ENCODE data around the gene STON2.

Gene STON2

DNA sequence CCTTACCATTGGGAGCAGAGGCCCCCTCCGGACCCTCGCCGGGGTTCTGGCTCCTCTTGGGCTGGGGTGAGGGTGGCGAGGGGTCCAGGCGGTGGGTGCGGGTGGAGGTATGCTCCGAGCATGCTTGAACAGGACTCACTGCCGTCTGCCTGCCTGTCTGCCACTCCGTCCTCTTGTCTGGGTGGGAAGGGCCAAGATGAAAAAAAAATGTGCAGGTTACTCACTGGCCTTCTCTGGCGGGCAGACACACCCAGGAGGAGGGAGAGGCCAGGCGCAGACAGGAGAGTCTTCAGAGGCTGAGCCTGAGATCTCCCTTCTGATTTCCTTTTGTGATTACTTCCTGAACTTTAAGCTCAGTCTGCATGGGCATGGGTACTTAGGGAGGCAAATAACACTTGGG, 76.1 kb downstream of the STON2 start:
- no peak for DNase-seq (ENCODE audit: low read depth)
- TF ChIP-seq, protein P1, sequence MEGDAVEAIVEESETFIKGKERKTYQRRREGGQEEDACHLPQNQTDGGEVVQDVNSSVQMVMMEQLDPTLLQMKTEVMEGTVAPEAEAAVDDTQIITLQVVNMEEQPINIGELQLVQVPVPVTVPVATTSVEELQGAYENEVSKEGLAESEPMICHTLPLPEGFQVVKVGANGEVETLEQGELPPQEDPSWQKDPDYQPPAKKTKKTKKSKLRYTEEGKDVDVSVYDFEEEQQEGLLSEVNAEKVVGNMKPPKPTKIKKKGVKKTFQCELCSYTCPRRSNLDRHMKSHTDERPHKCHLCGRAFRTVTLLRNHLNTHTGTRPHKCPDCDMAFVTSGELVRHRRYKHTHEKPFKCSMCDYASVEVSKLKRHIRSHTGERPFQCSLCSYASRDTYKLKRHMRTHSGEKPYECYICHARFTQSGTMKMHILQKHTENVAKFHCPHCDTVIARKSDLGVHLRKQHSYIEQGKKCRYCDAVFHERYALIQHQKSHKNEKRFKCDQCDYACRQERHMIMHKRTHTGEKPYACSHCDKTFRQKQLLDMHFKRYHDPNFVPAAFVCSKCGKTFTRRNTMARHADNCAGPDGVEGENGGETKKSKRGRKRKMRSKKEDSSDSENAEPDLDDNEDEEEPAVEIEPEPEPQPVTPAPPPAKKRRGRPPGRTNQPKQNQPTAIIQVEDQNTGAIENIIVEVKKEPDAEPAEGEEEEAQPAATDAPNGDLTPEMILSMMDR (IDR thresholded peaks at IDR 0.05; ENCODE audit: control insufficient read depth, insufficient read depth, low read depth, low read length, missing control alignments), result no peak
- no peak overlapping the region for H3K4me3 ChIP-seq (ENCODE audit: control insufficient read depth, low read depth, low read length)

DNA sequence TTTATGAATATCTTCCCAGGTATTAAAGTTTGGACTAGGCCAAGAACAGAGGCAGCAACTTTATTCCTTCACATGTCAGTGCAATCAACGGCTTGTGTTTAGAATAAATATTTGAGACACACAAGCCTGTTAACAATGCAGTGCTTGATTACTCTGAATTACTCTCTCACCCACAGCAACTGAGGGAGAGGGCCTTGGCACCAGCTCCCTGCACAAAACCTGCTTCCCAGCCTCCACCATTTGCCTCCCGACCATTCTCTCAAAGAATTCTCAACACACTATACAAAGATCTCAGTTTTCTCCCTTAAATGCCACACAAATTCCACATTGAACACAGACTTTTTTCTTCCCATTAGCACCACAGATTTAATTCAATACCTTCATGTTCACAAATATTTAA, 77.0 kb downstream of the STON2 start:
- TF ChIP-seq, protein P1 (IDR thresholded peaks at IDR 0.05; ENCODE audit: control insufficient read depth, insufficient read depth, low read depth, low read length, missing control alignments), result no peak
- no peak for DNase-seq (ENCODE audit: low read depth)
- H3K4me3 ChIP-seq (ENCODE audit: control insufficient read depth, low read depth, low read length), result no peak overlapping the region

DNA sequence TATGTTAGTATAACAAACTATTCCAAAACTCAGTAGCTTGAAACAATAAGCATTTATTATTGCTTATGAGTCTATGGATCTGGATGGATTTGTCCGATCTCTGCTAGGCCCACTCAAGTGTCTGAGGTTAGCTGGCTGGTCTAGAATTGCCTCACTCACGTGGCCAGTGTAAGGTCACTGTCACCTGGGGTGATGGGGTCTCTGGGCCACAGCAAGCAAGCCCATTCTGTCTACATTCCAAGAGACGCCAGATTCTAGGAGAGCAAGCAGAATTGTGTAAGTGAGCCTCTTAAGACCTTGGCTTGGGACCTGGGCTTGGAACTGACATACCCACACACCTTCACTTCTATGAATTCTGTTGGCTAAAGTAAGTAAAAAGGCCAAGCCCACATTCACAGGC, 80.2 kb downstream of the STON2 start:
- no peak for DNase-seq (ENCODE audit: low read depth)
- no peak overlapping the region for H3K4me3 ChIP-seq (ENCODE audit: control insufficient read depth, low read depth, low read length)
- TF ChIP-seq, protein P1 (IDR thresholded peaks at IDR 0.05; ENCODE audit: control insufficient read depth, insufficient read depth, low read depth, low read length, missing control alignments), result no peak

DNA sequence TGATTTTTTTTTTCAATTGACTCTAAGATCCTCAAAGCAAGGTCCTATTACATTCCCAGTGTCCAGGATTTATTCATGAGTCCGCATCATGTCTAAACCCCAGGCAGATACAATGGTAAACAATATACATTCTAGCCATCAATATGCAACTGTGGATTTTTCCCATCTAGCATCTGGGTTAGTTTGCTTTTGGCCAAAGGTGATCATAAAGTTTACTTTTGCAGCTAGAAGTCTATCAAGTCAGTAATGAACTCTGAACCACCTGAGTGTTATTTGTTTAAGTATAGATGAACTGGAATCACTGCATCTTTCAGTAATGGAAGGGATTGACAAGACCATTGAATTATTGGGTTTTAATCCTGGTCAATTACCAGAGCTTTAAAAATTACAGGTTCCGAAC, 80.8 kb downstream of the STON2 start:
- TF ChIP-seq, protein P1 (IDR thresholded peaks at IDR 0.05; ENCODE audit: control insufficient read depth, insufficient read depth, low read depth, low read length, missing control alignments), result no peak
- no peak overlapping the region for H3K4me3 ChIP-seq (ENCODE audit: control insufficient read depth, low read depth, low read length)
- DNase-seq (ENCODE audit: low read depth), result no peak

DNA sequence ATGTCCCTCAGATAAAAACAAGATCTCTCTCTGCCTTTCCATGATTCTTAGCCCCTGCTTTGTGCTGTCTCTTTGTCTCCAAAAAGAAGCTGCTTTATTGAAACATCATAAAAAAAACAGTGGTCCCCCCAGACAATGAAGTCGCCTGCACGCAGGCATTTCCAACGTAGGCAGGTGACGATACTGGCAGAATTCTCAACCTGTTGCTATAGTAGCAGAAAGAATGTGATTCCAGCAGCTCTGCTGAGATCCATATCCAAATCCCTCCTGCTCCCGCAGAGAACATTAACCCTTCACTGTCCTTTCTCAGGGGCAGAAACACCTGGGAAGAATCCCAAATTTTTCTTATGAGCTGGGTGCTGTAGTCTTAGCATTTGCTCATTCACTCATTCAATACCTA, 84.8 kb downstream of the STON2 start:
- H3K4me3 ChIP-seq (ENCODE audit: control insufficient read depth, low read depth, low read length), result no peak overlapping the region
- no peak for DNase-seq (ENCODE audit: low read depth)
- TF ChIP-seq, protein P1 (IDR thresholded peaks at IDR 0.05; ENCODE audit: control insufficient read depth, insufficient read depth, low read depth, low read length, missing control alignments), result no peak

DNA sequence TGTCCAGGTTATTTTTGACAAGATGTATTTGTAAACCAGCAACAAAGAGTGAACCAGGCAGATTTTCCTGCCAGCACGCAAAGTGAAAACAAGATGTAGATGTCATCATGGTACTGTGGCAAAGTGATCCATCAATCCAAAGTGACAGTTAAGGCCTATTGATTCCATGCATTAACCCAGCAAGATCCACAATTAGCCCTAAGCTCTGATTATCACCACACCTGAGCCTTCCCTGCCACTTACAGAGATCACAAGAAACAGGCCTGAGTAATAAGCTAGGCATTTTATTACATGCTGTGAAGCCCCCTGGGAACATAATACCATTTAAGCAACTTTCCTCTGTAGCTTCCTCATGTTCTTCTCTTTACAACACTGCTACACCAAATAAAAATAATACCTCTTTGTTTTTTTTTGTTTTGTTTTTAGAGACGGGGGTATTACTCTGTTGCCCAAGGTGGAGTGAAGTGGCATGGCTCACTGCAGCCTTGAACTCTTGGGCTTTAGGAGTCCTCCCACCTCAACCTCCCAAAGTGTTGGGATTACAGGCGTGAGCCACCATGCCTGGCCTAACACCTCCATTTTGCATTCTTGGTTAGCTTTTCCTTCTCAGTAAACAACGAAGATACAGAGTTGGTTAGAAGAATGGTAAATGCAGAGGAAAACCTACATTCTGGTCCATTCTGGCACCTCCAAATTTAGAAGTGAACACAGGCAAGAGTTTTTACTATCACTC, 85.5 kb downstream of the STON2 start:
- H3K4me3 ChIP-seq (ENCODE audit: control insufficient read depth, low read depth, low read length), result no peak overlapping the region
- no peak for DNase-seq (ENCODE audit: low read depth)
- TF ChIP-seq, protein P1 (IDR thresholded peaks at IDR 0.05; ENCODE audit: control insufficient read depth, insufficient read depth, low read depth, low read length, missing control alignments), result no peak

Data from AG09309 (cell line).